ENCODE results near the gene ARHGAP42.

DNA sequence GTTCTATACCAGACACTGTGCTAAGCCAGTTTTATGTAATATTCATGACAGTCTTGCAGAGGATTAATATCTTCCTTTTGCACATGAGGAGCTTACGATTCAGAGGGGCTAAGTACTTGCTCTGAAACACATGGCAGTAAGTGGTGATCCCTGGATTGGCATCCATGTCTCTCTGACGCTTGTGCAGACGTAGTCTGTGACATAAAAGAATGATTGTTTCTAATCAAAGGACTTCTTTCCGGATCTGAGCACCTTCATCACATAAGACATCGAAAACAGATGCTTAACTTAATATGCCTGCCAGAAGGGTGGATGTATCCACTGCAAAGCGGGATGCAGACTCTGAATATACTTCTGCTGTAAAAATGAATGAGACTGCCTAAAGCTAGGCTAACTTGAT, 74.8 kb downstream of the ARHGAP42 start:
- TF ChIP-seq, protein P1, sequence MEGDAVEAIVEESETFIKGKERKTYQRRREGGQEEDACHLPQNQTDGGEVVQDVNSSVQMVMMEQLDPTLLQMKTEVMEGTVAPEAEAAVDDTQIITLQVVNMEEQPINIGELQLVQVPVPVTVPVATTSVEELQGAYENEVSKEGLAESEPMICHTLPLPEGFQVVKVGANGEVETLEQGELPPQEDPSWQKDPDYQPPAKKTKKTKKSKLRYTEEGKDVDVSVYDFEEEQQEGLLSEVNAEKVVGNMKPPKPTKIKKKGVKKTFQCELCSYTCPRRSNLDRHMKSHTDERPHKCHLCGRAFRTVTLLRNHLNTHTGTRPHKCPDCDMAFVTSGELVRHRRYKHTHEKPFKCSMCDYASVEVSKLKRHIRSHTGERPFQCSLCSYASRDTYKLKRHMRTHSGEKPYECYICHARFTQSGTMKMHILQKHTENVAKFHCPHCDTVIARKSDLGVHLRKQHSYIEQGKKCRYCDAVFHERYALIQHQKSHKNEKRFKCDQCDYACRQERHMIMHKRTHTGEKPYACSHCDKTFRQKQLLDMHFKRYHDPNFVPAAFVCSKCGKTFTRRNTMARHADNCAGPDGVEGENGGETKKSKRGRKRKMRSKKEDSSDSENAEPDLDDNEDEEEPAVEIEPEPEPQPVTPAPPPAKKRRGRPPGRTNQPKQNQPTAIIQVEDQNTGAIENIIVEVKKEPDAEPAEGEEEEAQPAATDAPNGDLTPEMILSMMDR (IDR thresholded peaks at IDR 0.05): no peak
- TF ChIP-seq POLR2AphosphoS5 (IDR thresholded peaks at IDR 0.05; ENCODE audit: low read depth, low read length) (no peak), SIN3A (IDR thresholded peaks at IDR 0.05; ENCODE audit: borderline replicate concordance, insufficient read depth, low read depth, low read length) (no peak)

Data from Panc1 (cell line).